Measurements from ENCODE around the gene NFE2L3.
"Not testable (repeated sequence)": the region's sequence is repeated elsewhere in the genome, so short reads cannot be mapped to it uniquely, and the experiment has no call there.

Gene NFE2L3, protein sequence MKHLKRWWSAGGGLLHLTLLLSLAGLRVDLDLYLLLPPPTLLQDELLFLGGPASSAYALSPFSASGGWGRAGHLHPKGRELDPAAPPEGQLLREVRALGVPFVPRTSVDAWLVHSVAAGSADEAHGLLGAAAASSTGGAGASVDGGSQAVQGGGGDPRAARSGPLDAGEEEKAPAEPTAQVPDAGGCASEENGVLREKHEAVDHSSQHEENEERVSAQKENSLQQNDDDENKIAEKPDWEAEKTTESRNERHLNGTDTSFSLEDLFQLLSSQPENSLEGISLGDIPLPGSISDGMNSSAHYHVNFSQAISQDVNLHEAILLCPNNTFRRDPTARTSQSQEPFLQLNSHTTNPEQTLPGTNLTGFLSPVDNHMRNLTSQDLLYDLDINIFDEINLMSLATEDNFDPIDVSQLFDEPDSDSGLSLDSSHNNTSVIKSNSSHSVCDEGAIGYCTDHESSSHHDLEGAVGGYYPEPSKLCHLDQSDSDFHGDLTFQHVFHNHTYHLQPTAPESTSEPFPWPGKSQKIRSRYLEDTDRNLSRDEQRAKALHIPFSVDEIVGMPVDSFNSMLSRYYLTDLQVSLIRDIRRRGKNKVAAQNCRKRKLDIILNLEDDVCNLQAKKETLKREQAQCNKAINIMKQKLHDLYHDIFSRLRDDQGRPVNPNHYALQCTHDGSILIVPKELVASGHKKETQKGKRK

DNA sequence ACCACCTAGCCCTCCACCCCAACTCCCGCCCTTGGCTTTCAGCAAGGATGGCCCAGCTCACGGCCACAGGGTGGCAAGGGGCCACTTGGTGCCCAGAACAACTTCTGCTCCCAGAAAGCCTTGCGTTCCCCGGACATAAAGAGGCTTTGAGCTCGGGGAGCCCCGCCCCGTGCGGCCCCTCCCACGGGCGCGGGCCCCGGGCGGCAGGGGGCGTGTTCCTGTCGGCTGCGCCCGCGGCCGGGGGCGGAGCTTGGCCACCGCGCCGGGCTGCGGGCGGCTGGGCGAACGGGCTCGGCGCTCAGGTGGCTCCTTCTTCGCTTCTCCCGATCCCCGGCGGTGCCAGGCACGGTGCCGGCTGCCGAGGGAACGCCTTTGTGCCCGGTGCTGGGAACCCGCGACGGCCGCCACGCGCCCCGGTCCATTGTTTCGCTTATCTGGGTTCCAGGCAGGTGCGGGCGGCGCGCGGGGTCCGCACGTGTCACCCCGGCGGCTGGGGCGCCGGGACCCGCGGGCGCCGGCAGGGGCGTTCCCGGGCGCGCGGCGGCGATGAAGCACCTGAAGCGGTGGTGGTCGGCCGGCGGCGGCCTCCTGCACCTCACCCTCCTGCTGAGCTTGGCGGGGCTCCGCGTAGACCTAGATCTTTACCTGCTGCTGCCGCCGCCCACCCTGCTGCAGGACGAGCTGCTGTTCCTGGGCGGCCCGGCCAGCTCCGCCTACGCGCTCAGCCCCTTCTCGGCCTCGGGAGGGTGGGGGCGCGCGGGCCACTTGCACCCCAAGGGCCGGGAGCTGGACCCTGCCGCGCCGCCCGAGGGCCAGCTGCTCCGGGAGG is at the start of gene NFE2L3:
NFE2L3 (plus strand) TSS at position 246 of the 829 bp plus-strand sequence; CDS start at position 547, 301 bp downstream.
- DNase-seq = peak; percentile 90

DNA sequence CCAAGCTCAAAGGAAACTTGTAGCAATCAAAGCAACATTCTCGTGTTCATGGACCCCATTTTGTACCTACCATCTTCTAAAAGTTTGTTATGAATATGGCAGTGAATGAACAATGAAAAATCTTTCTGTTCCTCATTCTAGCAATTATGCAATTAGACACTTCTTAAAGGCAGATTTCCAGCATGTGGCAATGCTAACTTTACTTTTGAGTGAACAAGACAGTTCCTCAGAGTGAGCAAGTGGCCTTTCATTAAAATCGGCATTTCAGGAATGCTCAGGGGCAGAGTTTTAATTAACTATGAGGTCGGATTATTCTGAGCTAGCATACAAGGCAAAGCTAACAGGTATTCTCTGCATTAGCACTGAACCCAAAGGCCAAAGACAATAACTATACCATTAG is 48.4 kb upstream of the NFE2L3 start:
- DNase-seq = no peak

DNA sequence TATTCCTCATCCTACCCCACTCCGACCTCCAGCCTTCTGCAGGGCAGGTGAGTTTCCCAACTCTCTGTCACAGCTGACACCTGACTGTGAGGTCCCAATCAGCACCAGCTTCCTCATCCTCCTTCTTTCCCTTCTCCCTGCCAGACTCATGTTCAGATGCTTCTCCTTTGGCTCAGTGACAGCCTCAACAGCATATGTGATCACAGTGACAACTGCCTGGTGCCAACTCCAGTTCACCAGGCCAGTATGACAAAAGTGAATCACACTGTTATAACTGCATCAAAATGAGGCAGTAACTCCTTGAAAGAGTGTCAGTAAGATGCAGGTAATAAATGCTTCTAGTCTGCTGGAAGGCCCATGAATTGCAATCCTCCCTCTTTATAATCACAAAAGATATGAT is 46.8 kb upstream of the NFE2L3 start:
- no peak for DNase-seq

DNA sequence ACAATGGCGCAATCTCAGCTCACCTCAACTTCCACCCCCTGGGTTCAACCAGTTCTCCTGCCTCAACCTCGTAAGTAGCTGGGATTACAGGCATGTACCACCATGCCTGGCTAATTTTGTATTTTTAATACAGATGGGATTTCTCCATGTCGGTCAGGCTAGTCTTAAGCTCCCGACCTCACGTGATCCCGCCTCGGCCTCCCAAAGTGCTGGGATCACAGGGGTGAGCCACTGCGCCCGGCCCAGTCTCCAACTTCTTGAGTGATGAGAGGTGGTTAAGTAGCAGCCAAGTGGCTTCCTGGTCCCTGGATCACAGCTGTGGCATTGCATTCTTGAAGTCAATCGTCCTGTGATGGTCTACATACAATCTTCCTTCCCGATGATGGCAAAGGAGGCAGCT is 46.1 kb upstream of the NFE2L3 start:
- DNase-seq = no peak

DNA sequence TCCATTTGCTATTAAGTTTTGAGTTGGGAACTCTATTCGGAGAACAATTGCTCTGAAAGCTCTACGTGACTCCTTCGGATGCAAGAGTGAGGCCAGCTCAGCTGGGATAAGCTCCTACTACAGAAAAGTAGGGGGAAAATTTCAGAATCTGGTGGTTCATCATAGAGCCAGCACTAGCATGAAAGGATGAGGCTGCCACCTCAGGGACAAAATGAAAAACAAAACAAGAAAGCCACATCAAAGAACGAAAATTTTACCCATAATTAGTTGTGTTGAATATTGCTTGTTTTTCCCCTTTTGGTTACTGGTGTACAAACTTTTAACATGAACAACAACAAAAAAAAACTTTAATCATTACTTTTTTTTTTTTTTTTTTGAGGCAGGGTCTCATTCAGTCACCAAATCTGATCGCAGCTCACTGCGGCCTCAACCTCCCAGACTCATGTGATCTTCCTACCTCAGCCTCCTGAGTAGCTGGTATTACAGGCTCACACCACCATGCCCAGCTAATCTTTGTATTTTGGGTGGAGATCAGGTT is 39.7 kb upstream of the NFE2L3 start:
- DNase-seq = no peak

DNA sequence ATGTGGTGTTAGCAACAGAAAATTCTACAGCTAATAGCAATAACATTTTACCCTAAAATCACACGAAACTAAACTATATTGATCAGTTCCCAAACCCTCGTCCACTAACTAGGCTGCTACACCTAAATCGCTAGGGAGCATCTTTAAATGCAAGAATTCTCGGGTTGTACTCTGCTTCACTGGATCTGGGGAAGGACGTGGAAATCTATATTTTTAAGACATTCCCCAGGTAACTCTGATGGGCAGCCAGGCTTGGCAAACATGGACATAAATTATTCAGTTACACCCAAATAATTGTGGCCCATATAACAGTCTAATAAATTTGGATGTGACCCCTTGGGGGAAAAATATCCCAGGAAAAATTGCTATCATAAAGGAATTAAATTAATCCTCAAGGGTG is 36.3 kb upstream of the NFE2L3 start:
- no peak for DNase-seq

DNA sequence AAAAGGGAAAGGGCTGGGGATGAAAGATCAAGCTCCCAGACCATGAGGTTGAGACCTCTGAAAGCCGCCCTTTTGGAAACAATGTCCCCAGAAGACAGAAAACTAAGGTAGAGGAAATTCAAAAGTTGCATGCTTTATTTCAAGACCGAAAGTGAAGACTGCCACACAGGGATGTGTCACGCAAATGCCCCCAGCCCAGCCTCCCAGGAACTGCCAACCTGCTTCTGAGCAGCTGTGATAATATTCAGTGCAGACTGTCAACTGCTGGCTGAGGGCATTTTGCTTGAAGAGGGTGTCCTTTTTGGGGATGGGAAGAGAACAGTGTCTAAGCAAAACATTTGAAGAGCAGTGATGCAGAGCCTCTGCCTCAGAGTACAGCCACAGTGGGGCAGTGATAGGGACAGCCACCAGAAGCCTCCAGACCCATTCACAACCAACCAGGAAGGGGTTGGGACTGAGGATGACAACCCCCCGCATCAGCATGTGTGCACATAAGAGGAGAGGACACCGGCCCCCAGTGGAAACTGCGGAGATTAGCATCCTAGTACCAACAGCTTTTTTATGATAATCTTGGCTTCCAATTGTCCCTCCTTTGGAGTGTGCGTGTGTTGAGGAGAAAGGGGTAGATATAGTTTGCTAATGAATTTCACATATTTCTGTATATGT is 34.7 kb upstream of the NFE2L3 start:
- no peak for DNase-seq

DNA sequence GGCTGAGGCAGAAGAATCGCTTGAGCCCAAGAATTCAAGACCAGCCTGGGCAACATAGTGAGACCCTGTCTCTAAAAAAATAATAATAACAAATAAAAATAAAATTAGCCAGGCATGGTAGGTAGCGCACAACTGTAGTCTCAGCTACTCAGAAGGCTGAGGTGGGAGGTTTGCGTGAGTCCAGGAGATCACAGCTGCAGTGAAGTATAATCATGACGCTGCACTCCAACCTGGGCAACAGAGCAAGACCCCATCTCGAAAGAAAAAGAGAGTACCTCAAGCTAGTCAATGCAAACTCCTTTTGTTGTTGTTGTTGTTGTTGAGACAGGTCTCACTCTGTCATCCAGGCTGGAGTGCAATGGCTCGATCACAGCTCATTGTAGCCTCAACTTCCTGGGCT is 34.0 kb upstream of the NFE2L3 start:
- DNase-seq = no peak

DNA sequence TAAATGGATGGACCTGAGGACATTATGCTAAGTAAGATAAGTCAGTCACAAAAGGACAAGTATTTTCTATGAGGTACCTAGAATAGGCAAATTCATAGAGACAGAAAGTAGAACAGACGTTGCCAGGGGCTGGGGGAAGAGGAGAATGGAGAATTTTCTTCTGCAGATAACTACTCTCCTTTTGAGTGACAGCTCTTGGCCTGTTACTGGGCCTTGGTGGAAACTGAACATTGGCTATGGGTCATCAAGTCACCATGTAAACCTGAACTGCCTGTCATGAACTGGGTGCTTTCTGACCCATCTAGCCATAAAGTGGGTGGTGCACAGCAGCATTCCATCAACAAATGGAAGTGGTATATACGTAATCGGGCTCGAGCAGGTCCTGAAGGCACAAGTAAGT is 29.3 kb upstream of the NFE2L3 start:
- DNase-seq = no peak

DNA sequence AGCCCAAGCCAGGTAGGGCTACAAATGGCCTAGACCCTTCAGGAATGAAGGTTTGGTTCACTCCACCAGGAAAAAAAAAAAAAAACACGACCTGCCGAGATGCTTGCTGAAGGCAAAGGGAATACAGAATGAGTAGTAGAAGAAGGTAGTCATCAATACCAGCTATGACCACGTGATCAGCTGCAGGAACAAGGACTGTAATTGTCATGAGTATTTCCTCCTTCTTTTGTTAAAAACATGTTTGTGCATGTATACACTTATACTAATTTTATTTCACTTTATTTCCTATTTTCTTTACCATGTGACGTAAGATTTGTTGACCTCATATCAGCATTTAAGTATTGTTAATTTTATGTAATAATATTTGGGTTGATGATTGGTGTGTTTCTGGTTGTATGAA is 27.2 kb upstream of the NFE2L3 start:
- not testable (repeated sequence) for DNase-seq

DNA sequence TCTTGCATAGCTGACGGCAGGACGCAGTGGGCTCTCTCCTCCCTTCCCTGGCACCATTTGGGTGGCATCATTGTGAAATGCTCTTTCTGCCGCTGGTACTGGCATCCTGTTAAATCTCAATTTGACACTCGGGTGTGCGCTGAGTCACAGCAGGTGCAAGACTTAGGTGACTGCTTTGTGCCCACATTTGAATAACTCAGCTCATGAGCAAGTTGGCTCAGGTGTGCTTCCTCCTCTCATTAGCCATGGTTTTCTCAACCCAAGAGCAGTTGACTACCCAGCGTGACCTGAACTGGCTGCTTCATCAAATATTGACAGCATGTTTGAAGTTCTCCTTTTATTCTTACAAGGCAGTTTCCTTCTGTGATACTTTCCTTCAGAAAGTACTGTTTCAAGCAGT is 24.6 kb upstream of the NFE2L3 start:
- no peak for DNase-seq

DNA sequence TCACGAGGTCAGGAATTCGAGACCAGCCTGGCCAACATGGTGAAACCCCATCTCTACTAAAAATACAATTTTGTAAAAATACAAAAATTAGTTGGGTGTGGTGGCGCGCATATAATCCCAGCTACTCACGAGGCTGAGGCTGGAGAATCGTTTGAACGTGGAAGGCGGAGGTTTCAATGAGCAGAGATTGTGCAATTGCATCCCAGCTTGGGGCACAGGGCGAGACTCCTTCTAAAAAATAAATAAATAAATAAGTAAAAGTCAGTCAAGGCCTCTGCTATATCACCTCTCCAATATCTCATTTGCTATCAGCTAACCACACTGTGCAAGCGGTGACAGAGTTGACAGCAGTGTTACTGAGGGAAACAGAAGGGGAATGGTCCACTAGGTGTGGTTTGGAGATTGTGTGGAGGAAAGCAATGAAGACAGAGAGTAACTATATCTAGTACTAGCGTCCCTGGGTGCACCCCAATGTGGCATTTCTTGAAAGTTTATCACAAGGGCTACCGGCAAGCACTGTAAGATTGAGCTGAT is 20.9 kb upstream of the NFE2L3 start:
- DNase-seq = no peak

DNA sequence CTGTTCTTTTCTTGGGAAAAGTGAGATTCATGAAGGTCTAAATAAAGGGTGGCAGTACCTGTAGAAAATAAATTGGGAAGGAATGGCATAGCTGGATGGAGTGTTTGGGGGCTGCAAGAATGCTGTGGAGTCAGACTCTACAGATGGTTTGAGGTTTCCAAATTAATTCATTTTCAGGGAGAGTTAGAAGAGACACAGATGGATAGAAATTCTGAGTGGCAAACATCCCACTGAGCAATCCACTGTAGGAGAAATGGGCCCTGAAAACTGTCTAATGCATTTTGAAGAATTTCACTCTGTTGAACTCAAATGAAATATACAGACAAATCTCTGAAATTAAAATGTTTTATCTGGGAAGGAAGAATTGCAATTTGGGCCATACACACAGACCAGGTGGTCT is 16.9 kb upstream of the NFE2L3 start:
- no peak for DNase-seq

DNA sequence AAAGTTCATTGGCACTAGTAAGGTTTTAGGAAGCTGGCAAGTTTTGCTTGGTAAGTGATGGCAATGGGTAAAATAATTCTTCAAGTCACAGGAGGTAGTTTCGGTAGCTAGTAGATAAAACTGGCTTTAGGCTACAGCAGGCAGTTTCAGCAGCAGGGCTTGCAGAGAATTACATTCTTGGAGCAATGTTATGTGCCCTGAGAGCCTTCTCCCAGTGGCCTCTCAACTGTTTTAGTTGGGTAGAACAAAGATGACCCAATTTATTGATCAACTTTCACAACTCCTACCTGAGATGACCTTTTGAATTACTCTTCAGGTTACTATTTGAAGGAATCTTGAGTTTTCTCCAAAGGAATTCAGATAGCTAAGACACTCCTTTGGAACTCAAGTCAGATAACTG is 16.4 kb upstream of the NFE2L3 start:
- no peak for DNase-seq

DNA sequence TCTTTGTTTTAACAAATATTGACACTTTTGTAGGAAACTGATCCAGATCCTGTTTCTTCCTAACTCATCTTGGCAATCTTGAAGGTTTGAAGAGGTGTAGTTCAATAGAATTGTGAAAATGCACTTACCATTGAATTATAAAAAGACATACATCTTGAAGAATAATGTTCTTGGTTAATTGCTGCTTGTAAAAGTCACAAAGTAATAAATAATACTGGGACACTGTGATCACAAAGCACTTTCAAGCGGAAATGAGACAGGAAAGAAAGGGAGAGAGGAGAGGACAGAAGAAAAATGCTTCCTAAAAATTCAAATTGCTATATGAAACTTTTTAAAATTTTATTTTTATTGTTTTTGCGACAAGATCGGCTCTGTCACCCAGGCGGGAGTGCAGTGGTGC is 15.2 kb upstream of the NFE2L3 start:
- DNase-seq = no peak

DNA sequence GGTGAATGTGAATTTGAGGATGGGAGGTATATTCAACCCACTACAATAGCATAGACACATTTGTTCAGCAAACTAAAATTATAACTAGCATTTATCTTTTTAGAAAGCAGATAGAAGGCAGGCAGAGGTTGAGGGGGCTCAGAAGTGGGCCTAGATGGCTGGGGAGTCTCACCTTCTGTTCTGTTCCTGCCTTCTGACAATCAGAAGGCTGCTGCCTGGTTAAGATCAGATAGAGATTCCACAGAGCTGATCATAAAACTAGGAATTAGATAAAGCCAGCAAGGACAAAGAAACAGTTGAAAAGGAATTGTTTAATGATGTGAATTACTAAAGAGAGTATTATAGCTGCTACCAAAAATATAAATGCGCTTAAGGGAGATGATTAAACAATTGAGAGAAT is 11.6 kb upstream of the NFE2L3 start:
- DNase-seq = no peak

DNA sequence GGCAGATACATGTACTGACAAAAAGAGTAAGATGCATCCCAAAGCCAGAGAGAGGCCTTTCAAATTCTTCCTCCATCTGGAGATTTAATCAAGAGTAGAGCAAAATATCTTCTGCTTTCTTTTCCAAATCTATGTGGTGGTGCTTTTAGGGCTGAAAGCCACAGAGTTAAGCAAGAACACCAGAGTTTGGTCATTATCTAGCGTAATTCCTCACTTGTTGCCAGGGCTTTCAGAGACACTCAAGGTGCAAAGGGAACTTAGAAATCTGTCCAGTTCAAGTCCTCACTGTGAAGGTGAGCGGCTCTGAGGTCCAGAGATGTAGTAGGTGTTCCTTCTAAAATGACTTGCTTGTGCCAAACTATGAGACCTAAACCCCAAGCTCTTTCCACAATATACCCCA is 10.9 kb upstream of the NFE2L3 start:
- DNase-seq = no peak

DNA sequence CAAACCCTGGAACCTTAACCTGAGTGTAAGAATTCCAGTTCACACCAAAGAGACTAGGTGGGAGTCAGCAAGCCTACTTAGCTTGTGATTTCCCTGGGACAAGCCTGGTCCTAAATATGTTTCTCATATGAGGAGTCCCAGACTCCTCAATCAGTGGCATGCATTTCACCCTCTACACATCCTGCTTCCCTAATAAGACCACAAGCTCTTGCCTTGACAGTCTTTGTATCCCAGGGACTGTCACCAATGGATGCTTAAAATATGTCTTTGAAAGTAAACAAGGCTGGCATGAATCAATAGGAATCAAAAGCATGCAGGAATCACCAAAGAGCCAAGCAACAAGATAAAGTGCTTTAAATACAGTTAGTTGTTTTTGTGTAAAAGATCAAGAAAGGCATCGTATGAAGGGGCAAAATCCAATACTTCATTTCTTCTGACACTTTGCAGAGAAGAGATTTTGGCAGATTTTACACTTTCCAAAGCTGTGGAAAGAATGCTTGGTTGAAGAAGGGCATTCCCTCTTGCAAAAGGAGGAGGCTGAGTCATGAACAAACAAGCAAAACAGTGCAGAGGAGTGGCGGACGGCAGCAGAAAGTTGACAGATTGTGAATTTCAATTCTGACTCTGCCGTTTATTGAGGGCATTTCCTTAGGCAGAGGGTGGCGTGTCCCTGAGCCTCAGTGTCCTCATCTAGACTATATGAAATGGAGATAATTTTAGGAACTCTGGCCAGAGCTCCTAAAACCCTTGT is 8.5 kb upstream of the NFE2L3 start:
- no peak for DNase-seq

DNA sequence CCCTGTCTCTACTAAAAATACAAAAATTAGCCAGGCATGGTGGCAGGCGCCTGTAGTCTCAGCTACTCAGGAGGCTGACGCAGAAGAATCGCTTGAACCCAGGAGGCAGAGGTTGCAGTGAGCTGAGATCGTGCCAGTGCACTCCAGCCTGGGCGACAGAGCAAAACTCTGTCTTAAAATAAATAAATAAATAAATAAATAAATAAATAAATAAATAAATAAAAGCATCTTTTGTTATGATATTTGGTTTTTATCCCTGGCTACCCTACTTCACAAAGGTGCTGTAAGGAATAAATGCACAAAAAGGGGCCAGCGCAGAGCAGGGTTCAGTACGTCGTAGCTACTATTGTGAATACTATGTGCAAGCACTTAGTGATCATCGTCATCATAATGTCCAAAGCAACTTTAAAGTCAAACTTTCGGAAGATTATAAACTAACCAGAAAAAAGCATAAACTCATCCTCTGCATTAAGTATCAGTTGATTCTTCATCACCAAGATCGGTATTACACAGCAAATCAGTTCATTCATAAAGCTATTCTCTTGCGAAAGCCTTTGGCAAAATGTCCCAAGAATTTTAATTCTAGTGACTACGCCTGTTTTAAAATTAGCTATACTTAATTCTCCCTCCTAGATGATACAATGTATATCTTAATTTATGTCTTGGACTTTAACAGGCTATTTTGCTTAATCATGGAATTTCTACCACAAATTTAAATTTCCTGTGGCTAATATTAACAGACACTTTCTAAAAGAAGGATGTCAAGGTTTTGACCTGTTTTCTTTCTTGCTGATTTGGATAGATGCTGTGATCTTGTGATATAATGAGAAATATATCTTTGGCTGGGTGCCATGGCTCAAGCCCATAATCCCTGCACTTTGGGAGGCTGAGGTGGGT is 7.6 kb upstream of the NFE2L3 start:
- DNase-seq = no peak

DNA sequence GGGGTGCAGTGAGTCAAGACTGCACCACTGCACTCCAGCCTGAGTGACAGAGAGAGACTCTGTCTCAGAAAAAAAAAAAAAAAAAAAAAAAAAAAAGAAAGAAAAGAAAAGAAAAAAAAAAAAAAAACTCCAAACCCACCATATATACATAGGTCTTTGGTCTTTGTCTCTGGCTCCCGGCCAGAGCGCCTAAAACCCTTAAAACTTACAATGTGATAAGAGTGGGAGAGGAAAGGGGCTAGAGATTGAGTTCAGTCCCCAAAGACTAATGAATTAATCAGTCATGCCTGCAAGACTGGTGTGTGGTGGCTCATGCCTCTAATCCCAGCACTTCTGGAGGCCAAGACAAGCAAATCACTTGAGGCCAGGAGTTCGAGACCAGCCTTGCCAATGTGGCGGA is 6.8 kb upstream of the NFE2L3 start:
- peak; percentile 36 for DNase-seq

DNA sequence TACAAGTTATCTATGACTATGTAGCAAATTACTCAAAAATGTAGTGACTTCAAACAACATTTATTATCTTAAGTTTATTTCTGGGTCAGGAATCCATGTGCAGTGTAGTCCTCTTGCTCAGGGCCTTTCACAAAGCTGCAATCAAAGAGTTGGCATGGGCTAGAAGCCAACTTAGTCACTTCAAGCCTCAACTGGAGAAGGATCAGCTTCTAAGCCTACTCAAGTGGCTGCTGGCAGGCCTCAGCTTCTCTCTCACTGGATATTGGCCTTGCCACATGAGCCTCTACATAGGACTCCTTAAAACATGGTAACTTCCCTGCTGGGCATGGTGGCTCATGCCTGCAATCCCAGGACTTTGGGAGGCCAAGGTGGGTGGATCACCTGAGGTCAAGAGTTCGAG is 5.0 kb upstream of the NFE2L3 start:
- DNase-seq = no peak

Measured in hematopoietic multipotent progenitor cell treated with erythropoietin and hydrocortisone succinate and interleukin-3 and kit ligand, for 8 days (in vitro differentiated cells).